LNCAP (cell line): Measurements from ENCODE around the gene EPHA5.

Experiments used
- CTCF ChIP-seq: fragments of 450-650 bp; IDR thresholded peaks from 2 replicates; pipeline ENCODE4 v1.5.1; 2017; ENCODE audit warnings: mild to moderate bottlenecking

EPHA5 gene

GRCh38 chr4:65393078-65393477 lies 277.2 kb downstream of the EPHA5 start:
- TF ChIP-seq CTCF: no peak

GRCh38 chr4:65392488-65392887 lies 277.8 kb downstream of the EPHA5 start:
- no peak for TF ChIP-seq CTCF

- no peak for TF ChIP-seq CTCF
Measured at GRCh38 chr4:65391814-65392213, 278.5 kb downstream of the EPHA5 start.

- no peak for TF ChIP-seq CTCF
Measured at GRCh38 chr4:65391382-65391781, 278.9 kb downstream of the EPHA5 start.

GRCh38 chr4:65386927-65387326 lies 283.4 kb downstream of the EPHA5 start:
- no peak for TF ChIP-seq CTCF

GRCh38 chr4:65383589-65384305 lies 286.5 kb downstream of the EPHA5 start:
- no peak for TF ChIP-seq CTCF

- no peak for TF ChIP-seq CTCF
Measured at GRCh38 chr4:65381648-65382047, 288.6 kb downstream of the EPHA5 start.

- no peak for TF ChIP-seq CTCF
Measured at GRCh38 chr4:65370709-65371108, 299.6 kb downstream of the EPHA5 start.
